Prostate gland (tissue), 2 donors: ENCODE measurements around the gene CFAP90. TPM values are rescaled to one million over a fixed set of nuclear protein-coding genes. Genes with fewer than 3 reads are reported as not detected.

ENCODE experiments used
- DNase-seq: peaks from one replicate; pipeline ENCODE4 v3.0.0-alpha.2; 2019; ENCODE audit warnings: low spot score
- H3K27ac ChIP-seq, 2 donors: fragments of 200-600 bp; sonication (generic); 2 replicates each; pipeline ENCODE4 v1.5.1; 2017 to 2019
- H3K27me3 ChIP-seq: fragments of 200-600 bp; sonication (generic); replicated peaks from 2 replicates; pipeline ENCODE4 v1.5.1; 2019; ENCODE audit not compliant: insufficient read depth
- H3K36me3 ChIP-seq, 2 donors: fragments of 200-600 bp; sonication (generic); 1 replicate in 1 of 2; 2 replicates in 1 of 2; pipeline versions ENCODE4 v1.5.1 to v1.8.1; 2017 to 2019
- H3K4me1 ChIP-seq: fragments of 200-600 bp; sonication (generic); replicated peaks from 2 replicates; pipeline ENCODE4 v1.5.1; 2019
- H3K4me3 ChIP-seq, 2 donors: fragments of 200-600 bp; sonication (generic); 2 replicates each; pipeline ENCODE4 v1.5.1; 2017 to 2019
- H3K9me3 ChIP-seq: fragments of 200-600 bp; sonication (generic); 2 replicates; pipeline ENCODE4 v1.5.1; 2017
- POLR2A ChIP-seq: fragments of 450-650 bp; IDR thresholded peaks from one replicate; pipeline ENCODE4 v1.6.1; 2016; ENCODE audit warnings: antibody characterized with exemption, mild to moderate bottlenecking
- POLR2AphosphoS5 ChIP-seq: sonication (generic); formaldehyde crosslinking; IDR thresholded peaks from one replicate; pipeline ENCODE4 v1.6.1; 2017; ENCODE audit warnings: antibody characterized with exemption
- WGBS: methylation state at CpG from one replicate; pipeline ENCODE4 v1.1.5; 2018; 5-methylcytosine and 5-hydroxymethylcytosine counted together
- intact Hi-C: fragments of 100-400 bp; cut with DNase I; formaldehyde crosslinking; loops from one replicate; pipeline ENCODE4 v1.14.2; 2022
- total RNA-seq, 2 donors: library from RNA; depleted of rRNA; stranded (reverse); fragments of >200 nt; gene quantifications; one replicate each; pipeline ENCODE4 v1.1.0, GENCODE V29; 2016
- TF ChIP-seq, protein P1 (sequence below), 4 experiments: fragments of 200-600 bp in 2 of 4; fragments of 450-650 bp in 2 of 4; sonication (generic) in 2 of 4; IDR thresholded peaks; 1 replicate in 3 of 4; 2 replicates in 1 of 4; pipeline ENCODE4 v1.5.1; 2016 to 2019; ENCODE audit warnings: antibody characterized with exemption in 4 of 4, mild to moderate bottlenecking in 2 of 4, moderate library complexity in 2 of 4

Gene CFAP90
- total RNA-seq, 2 donors from 2014 or later: 0.87 to 1.1 TPM

DNA sequence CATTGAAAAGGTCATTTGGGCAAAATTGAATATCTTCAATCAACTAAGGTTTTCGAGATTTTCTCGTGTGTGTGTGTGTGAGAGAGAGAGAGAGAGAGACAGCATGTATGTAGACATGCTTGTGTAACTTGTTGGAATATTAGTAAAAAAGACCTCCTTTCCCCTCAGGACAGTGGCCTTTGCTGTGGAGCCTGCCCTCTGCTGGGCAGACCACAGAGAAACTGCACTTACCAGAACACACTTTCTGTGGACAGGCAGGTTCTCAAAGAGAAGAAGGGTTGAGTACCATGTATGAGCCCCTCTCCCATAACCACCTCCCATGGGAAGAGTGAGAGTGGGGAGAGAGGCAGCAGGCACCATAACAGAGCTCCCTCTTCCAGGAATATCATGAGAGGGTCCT, 45.6 kb downstream of the CFAP90 start:
- 93% methylated on average over 2 of the region's 2 CpGs for WGBS
- TF ChIP-seq POLR2A (no peak), POLR2AphosphoS5 (no peak)
- TF ChIP-seq, protein P1, sequence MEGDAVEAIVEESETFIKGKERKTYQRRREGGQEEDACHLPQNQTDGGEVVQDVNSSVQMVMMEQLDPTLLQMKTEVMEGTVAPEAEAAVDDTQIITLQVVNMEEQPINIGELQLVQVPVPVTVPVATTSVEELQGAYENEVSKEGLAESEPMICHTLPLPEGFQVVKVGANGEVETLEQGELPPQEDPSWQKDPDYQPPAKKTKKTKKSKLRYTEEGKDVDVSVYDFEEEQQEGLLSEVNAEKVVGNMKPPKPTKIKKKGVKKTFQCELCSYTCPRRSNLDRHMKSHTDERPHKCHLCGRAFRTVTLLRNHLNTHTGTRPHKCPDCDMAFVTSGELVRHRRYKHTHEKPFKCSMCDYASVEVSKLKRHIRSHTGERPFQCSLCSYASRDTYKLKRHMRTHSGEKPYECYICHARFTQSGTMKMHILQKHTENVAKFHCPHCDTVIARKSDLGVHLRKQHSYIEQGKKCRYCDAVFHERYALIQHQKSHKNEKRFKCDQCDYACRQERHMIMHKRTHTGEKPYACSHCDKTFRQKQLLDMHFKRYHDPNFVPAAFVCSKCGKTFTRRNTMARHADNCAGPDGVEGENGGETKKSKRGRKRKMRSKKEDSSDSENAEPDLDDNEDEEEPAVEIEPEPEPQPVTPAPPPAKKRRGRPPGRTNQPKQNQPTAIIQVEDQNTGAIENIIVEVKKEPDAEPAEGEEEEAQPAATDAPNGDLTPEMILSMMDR (IDR thresholded peaks at IDR 0.05): no peak
- no peaks in the 10 kb centered on the region for H3K36me3 ChIP-seq
- intact Hi-C loops: no loop called here
- H3K27ac ChIP-seq: no peak overlapping the region
- H3K4me3 ChIP-seq: no peak overlapping the region
- DNase-seq: no peak
- no peaks in the 10 kb centered on the region for H3K4me1 ChIP-seq
- no peaks in the 10 kb centered on the region for H3K9me3 ChIP-seq
- no peaks in the 10 kb centered on the region for H3K27me3 ChIP-seq

DNA sequence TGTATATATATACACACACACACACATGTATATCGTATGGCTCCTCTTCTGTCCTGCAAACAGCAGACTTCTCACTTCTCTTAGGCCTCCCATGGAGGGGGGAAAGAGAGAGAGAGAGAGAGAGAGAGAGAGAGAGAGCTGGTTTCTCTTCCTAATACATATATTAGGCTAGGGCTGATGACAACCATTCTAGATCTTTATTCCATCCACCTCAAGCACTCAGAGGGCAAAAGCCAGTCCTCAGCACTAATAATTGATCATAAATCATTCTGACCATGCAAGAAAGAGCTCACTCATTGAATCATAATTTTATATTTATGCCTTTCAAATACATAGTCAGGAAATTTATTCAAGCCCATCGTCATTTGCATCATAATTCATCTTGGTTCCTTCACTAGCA, 47.0 kb downstream of the CFAP90 start:
- Histone ChIP-seq H3K27ac (no peak overlapping the region), H3K9me3 (no peaks in the 10 kb centered on the region), H3K36me3 (no peaks in the 10 kb centered on the region), H3K4me3 (no peak overlapping the region), H3K4me1 (no peaks in the 10 kb centered on the region), H3K27me3 (no peaks in the 10 kb centered on the region)
- TF ChIP-seq POLR2A (no peak), POLR2AphosphoS5 (no peak)
- TF ChIP-seq, protein P1 (IDR thresholded peaks at IDR 0.05): no peak
- DNase-seq: no peak
- WGBS: 83% methylated on average over 2 of the region's 2 CpGs
- intact Hi-C loops: no loop called here

DNA sequence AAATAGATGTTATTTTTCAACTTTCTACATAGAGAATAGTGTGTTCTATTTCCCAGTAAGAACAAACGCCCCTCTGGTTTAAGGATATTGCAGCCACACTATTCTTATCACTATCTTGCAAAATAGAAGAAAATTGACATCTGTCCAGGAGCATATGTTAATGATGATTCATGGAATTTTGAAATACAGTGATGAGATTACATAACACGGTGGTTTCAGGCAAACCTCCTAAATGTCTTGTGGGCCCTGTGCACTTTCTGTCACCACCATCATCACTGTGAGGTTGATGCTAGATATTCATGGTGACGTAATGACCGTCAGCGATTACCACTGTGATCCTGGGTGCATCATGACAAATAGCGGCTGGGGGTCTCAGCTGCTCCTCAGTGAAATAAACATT, 48.1 kb downstream of the CFAP90 start:
- H3K4me1 ChIP-seq: no peaks in the 10 kb centered on the region
- H3K4me3 ChIP-seq: no peak overlapping the region
- no peaks in the 10 kb centered on the region for H3K9me3 ChIP-seq
- H3K27ac ChIP-seq: no peak overlapping the region
- TF ChIP-seq POLR2A (no peak), POLR2AphosphoS5 (no peak)
- TF ChIP-seq, protein P1 (IDR thresholded peaks at IDR 0.05): no peak
- intact Hi-C loops: no loop called here
- no peaks in the 10 kb centered on the region for H3K27me3 ChIP-seq
- WGBS: 89% methylated on average over 6 of the region's 6 CpGs
- DNase-seq: no peak
- no peaks in the 10 kb centered on the region for H3K36me3 ChIP-seq

DNA sequence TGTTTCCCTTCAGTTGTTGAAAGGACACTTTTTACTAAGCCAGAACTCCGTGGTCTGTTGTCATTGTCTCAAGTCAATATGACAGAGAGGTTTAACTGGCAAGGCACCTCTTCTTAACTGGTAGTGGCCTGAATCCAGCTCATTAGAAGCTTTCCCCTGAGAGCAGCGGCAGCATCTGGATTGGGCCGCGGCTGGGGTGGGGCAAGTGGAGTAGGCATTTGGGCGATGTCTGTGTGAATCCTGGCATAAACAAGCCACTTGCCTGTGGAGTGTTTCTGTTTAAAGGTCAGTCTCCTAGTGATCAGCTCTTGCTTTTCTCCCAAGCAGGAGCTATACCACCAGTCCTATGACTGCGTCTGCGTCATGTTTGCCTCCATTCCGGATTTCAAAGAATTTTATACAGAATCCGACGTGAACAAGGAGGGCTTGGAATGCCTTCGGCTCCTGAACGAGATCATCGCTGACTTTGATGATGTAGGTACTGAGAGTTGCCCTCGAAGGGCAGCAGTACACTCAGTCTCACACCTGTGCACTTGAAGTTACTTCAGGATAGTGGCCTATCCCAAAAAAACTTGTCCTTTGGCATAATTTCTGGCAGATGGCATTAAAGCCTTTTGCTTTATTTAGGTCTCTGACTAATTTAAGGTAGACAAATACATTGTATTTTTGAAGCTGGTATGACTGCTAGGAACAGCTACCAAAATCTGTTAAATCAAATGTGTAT, 48.9 kb downstream of the CFAP90 start:
- H3K9me3 ChIP-seq: no peaks in the 10 kb centered on the region
- intact Hi-C loops: no loop called here
- H3K27me3 ChIP-seq: no peaks in the 10 kb centered on the region
- H3K4me1 ChIP-seq: no peaks in the 10 kb centered on the region
- TF ChIP-seq, protein P1 (IDR thresholded peaks at IDR 0.05): no peak
- TF ChIP-seq POLR2A (no peak), POLR2AphosphoS5 (no peak)
- H3K27ac ChIP-seq: no peak overlapping the region
- 88% methylated on average over 14 of the region's 14 CpGs for WGBS
- no peaks in the 10 kb centered on the region for H3K36me3 ChIP-seq
- H3K4me3 ChIP-seq: no peak overlapping the region
- DNase-seq: no peak

DNA sequence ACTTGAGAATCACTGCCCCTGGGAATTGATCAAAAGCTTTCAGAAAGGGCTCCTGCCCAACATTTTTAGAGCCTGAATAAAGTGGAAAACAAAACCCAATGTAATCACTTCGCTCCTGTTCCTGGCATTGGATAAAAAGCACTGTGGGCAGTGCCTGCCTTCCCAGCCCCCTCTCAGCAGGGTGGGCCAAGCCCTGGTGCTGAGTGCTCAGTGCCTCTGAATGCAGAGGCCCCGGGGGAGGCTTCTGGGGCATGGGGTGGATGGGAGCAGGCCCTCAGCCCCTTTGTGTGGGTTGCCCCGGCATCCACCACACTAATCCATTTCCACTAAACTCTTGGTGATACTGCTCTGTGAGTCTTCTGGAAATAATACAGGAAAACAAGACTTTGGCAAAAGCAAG, 55.6 kb downstream of the CFAP90 start:
- H3K4me3 ChIP-seq: no peak overlapping the region
- DNase-seq: no peak
- WGBS: 50% methylated on average over 3 of the region's 3 CpGs
- intact Hi-C loops: no loop called here
- no peaks in the 10 kb centered on the region for H3K4me1 ChIP-seq
- no peak overlapping the region for H3K27ac ChIP-seq
- no peaks in the 10 kb centered on the region for H3K27me3 ChIP-seq
- TF ChIP-seq, protein P1 (IDR thresholded peaks at IDR 0.05): no peak
- TF ChIP-seq POLR2A (no peak), POLR2AphosphoS5 (no peak)
- H3K9me3 ChIP-seq: no peaks in the 10 kb centered on the region
- H3K36me3 ChIP-seq: no peaks in the 10 kb centered on the region
